ENCODE data around the gene AKNA. TPM values are rescaled to one million over a fixed set of nuclear protein-coding genes. Genes with fewer than 3 reads are reported as not detected.
A peak's percentile ranks its signal among the peaks of the same experiment; 100 is the strongest.

AKNA gene
- total and polyA plus RNA-seq, 2 donors (not counting 1 experiment from before 2014, with no cell fraction given) = 178 to 407 TPM

DNA sequence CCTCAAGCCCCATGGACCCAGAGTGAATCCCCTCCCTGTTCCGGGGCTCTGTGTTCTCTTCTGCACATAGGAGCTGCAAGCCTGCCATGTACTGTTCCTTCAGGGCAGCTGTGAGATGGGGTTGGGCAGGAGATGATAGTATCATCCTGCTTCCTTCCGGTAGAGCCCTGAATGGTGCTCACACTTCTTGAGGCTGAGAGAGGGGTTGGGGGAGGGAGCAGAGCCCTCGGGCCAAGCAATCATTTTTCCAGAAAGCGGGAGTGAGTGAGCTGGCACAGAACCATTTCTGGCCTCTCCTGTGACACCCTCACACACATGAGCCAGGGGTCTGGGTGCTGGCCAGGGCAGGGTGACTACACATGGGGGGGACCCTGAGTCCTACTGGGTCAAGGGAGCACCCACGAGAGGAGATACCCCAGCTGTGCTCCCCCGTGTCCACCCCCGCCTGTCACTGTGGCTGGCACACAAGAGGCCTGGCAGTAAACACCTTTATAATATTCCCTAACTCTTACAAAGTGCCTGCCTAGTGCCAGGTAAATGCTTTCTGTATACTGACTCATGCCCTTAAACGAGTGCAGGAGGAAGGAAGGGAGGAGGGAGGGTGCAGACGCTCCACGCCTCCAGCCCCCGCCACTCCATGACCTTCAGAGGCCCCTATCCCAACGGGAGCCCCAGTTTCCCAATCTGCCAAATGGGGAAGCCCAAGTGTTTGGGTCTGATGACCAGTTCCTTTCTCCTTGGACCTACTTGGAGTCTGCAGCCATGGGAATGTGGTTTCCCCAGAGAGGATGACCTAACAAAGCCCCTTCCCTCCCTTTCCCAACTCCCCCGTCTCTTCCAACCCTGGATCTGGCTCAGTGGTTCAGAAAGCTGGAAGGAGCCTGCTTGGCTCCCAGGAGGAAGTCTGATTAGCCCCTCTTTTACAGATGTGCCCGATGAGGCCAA, 15.5 kb downstream of the AKNA start:
- no peaks in the 10 kb centered on the region for H3K9me3 Mint-ChIP-seq (ENCODE audit: insufficient read depth)
- intact Hi-C loops (cut with micrococcal nuclease) = loop anchor here (5.0 kb wide), 1 partner anchor 80 kb away; no protein-coding TSS in a partner anchor
- peak overlapping the region; percentile 75 for H3K4me2 ChIP-seq (replicated peaks; ENCODE audit: low read depth, low read length, poor library complexity, severe bottlenecking)
- H3K4me3 Mint-ChIP-seq = peak overlapping the region; percentile 79
- H3K27me3 Mint-ChIP-seq = no peaks in the 10 kb centered on the region
- peak overlapping the region; percentile 25 for H3K9ac ChIP-seq (ENCODE audit: low read length)
- WGBS (ENCODE audit: insufficient coverage) = 4% methylated on average over 5 of the region's 14 CpGs
- ATAC-seq (ENCODE audit: low read depth) (peak; percentile 5), DNase-seq (peak; percentile 51)
- H3K27me3 ChIP-seq (replicated peaks in 1 of 4; ENCODE audit: control extremely low read depth in 1 of 4, control insufficient read depth in 3 of 4, insufficient read depth in 4 of 4, low read length in 3 of 4) = no peaks in the 10 kb centered on the region
- CTCF ChIA-PET = interaction anchor here (0.7 to 5.6 kb wide), 14 partner anchors 8 to 113 kb away, joined by 3 to 85 read pairs (median 4); partner anchors contain the start of gene AKNA
- H3K9me3 ChIP-seq (ENCODE audit: control extremely low read depth in 1 of 3, control insufficient read depth in 2 of 3, insufficient read depth in 1 of 3, low read length in 2 of 3) = no peaks in the 10 kb centered on the region
- peaks cover 60% of the 10 kb centered on the region for H3K79me2 ChIP-seq (ENCODE audit: control insufficient read depth, insufficient read depth, low read length)
- POLR2A ChIA-PET = interaction anchor here (0.7 to 5.1 kb wide), 17 partner anchors 8 to 598 kb away, joined by 3 to 135 read pairs (median 5); partner anchors contain the start of gene AKNA
- H4K20me1 ChIP-seq (ENCODE audit: control insufficient read depth, insufficient read depth, low read length, poor library complexity, severe bottlenecking) = peaks cover 5% of the 10 kb centered on the region
- TF ChIP-seq, protein P1, sequence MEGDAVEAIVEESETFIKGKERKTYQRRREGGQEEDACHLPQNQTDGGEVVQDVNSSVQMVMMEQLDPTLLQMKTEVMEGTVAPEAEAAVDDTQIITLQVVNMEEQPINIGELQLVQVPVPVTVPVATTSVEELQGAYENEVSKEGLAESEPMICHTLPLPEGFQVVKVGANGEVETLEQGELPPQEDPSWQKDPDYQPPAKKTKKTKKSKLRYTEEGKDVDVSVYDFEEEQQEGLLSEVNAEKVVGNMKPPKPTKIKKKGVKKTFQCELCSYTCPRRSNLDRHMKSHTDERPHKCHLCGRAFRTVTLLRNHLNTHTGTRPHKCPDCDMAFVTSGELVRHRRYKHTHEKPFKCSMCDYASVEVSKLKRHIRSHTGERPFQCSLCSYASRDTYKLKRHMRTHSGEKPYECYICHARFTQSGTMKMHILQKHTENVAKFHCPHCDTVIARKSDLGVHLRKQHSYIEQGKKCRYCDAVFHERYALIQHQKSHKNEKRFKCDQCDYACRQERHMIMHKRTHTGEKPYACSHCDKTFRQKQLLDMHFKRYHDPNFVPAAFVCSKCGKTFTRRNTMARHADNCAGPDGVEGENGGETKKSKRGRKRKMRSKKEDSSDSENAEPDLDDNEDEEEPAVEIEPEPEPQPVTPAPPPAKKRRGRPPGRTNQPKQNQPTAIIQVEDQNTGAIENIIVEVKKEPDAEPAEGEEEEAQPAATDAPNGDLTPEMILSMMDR (IDR thresholded peaks at IDR 0.05) = no peak
- no peak for TF ChIP-seq EZH2 (IDR thresholded peaks at IDR 0.05; ENCODE audit: borderline replicate concordance, insufficient read depth, low read depth, low read length, poor library complexity, severe bottlenecking)
- H3K27ac Mint-ChIP-seq = peak overlapping the region; percentile 97
- peaks cover 91 to 97% of the 10 kb centered on the region in 2 donors for H3K4me1 ChIP-seq (ENCODE audit: control insufficient read depth in 2 of 2, insufficient read depth in 2 of 2, low read length in 2 of 2)
- no peak overlapping the region for H2AFZ ChIP-seq (ENCODE audit: insufficient read depth, low read depth, low read length, poor library complexity, severe bottlenecking)
- H3K36me3 ChIP-seq (replicated peaks in 1 of 2; ENCODE audit: control extremely low read depth in 1 of 2, control insufficient read depth in 1 of 2, extremely low read depth in 1 of 2, insufficient read depth in 2 of 2, low read length in 1 of 2) = peaks cover 2 to 88% of the 10 kb centered on the region in 2 experiments
- peaks cover 91% of the 10 kb centered on the region for H3K4me1 Mint-ChIP-seq
- peak overlapping the region; percentile 92 to 95 for H3K27ac ChIP-seq (ENCODE audit: low read length in 2 of 2)
- H3K4me3 ChIP-seq (ENCODE audit: control extremely low read depth in 1 of 5, extremely low read depth in 1 of 5, insufficient read depth in 1 of 5, low read depth in 2 of 5, low read length in 4 of 5) = peak overlapping the region in 4 of 5 experiments; percentile 13 to 33 (median 18)
